ENCODE results near the gene BRPF3.

DNA sequence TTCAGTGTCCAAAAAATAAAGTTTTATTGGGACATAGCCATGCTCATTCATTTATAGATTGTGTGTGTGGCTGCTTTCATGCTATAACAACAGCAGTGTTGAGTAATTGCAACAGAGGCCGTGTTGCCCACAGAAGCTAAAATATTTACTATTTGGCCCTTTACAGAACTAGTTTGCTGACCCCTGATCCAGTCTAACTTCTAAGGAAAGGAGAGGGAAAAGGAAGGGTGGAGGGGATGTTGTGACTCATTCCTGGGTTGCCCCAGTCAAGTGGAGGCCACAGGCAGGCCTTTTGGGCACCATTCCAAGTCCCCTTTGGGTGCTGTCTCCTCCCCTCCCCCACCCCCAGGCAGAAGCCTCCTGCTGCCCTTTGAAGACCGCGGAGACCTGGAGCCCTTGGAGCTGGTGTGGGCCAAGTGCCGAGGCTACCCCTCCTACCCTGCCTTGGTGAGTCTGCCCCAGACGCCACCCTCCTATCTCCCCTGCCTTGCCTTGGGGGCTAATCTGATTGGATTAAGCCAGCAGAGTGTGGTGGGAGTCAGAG lies 28.4 kb downstream of the BRPF3 start:
- TF ChIP-seq, protein P1, sequence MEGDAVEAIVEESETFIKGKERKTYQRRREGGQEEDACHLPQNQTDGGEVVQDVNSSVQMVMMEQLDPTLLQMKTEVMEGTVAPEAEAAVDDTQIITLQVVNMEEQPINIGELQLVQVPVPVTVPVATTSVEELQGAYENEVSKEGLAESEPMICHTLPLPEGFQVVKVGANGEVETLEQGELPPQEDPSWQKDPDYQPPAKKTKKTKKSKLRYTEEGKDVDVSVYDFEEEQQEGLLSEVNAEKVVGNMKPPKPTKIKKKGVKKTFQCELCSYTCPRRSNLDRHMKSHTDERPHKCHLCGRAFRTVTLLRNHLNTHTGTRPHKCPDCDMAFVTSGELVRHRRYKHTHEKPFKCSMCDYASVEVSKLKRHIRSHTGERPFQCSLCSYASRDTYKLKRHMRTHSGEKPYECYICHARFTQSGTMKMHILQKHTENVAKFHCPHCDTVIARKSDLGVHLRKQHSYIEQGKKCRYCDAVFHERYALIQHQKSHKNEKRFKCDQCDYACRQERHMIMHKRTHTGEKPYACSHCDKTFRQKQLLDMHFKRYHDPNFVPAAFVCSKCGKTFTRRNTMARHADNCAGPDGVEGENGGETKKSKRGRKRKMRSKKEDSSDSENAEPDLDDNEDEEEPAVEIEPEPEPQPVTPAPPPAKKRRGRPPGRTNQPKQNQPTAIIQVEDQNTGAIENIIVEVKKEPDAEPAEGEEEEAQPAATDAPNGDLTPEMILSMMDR (IDR thresholded peaks at IDR 0.05) = no peak
- TF ChIP-seq POLR2A (IDR thresholded peaks at IDR 0.05) = no peak
